ENCODE results near the gene SACM1L. TPM values are rescaled to one million over a fixed set of nuclear protein-coding genes. Genes with fewer than 3 reads are reported as not detected.
A peak's percentile ranks its signal among the peaks of the same experiment; 100 is the strongest.

Gene SACM1L
- total RNA-seq, 1 donor from 2014 or later: 39.4 TPM

- Histone ChIP-seq H3K4me3 (ENCODE audit: insufficient read depth, low read depth, low read length) (no peak overlapping the region), H3K9me3 (ENCODE audit: insufficient read depth, low read depth, low read length) (no peaks in the 10 kb centered on the region), H3K27ac (ENCODE audit: low read depth, low read length) (no peak overlapping the region), H3K9ac (ENCODE audit: low read length) (no peak overlapping the region), H3K27me3 (ENCODE audit: insufficient read depth, low read length) (no peaks in the 10 kb centered on the region), H3K4me2 (ENCODE audit: low read length) (no peak overlapping the region), H4K20me1 (ENCODE audit: insufficient read depth, low read length) (peaks cover 38% of the 10 kb centered on the region), H3K36me3 (ENCODE audit: insufficient read depth, low read length) (peaks cover 20% of the 10 kb centered on the region), H2AFZ (ENCODE audit: low read depth, low read length) (no peak overlapping the region), H3K79me2 (ENCODE audit: insufficient read depth, low read length) (peaks cover 33% of the 10 kb centered on the region), H3K4me1 (ENCODE audit: insufficient read depth, low read length) (no peaks in the 10 kb centered on the region)
- Mint-ChIP-seq H3K27me3 (ENCODE audit: low read depth, unreplicated experiment) (no peaks in the 10 kb centered on the region), H3K4me3 (ENCODE audit: unreplicated experiment) (no peak overlapping the region), H3K27ac (ENCODE audit: unreplicated experiment) (no peak overlapping the region), H3K4me1 (ENCODE audit: low read depth, unreplicated experiment) (peaks cover 6% of the 10 kb centered on the region), H3K9me3 (ENCODE audit: unreplicated experiment) (no peaks in the 10 kb centered on the region), H3K36me3 (ENCODE audit: low read depth, unreplicated experiment) (peaks cover 5% of the 10 kb centered on the region)
- TF ChIP-seq CTCF (IDR thresholded peaks at IDR 0.05; ENCODE audit: insufficient read depth, low read depth, low read length): no peak
- TF ChIP-seq EZH2 (IDR thresholded peaks at IDR 0.05; ENCODE audit: insufficient read depth, low read length): no peak
- FAIRE-seq (no peak), DNase-seq (ENCODE audit: low read depth) (no peak)
Measured at GRCh38 chr3:45705839-45706808, 16.9 kb downstream of the SACM1L start.

GRCh38 chr3:45711931-45712330 is 22.7 kb downstream of the SACM1L start:
- no peaks in the 10 kb centered on the region for H3K27me3 Mint-ChIP-seq (ENCODE audit: low read depth, unreplicated experiment)
- H3K4me3 Mint-ChIP-seq (ENCODE audit: unreplicated experiment): no peak overlapping the region
- Histone ChIP-seq H3K4me1 (ENCODE audit: insufficient read depth, low read length) (no peaks in the 10 kb centered on the region), H3K79me2 (ENCODE audit: insufficient read depth, low read length) (no peaks in the 10 kb centered on the region), H3K4me3 (ENCODE audit: insufficient read depth, low read depth, low read length) (no peak overlapping the region), H3K4me2 (ENCODE audit: low read length) (no peak overlapping the region), H3K9me3 (ENCODE audit: insufficient read depth, low read depth, low read length) (no peaks in the 10 kb centered on the region), H4K20me1 (ENCODE audit: insufficient read depth, low read length) (peaks cover 11% of the 10 kb centered on the region), H3K36me3 (ENCODE audit: insufficient read depth, low read length) (peaks cover 25% of the 10 kb centered on the region), H3K27ac (ENCODE audit: low read depth, low read length) (no peak overlapping the region), H2AFZ (ENCODE audit: low read depth, low read length) (no peak overlapping the region), H3K27me3 (ENCODE audit: insufficient read depth, low read length) (no peaks in the 10 kb centered on the region), H3K9ac (ENCODE audit: low read length) (no peak overlapping the region)
- no peaks in the 10 kb centered on the region for H3K9me3 Mint-ChIP-seq (ENCODE audit: unreplicated experiment)
- DNase-seq (ENCODE audit: low read depth) (peak; percentile 47), FAIRE-seq (no peak)
- H3K4me1 Mint-ChIP-seq (ENCODE audit: low read depth, unreplicated experiment): peaks cover 15% of the 10 kb centered on the region
- peak overlapping the region; percentile 8 for H3K27ac Mint-ChIP-seq (ENCODE audit: unreplicated experiment)
- TF ChIP-seq CTCF (IDR thresholded peaks at IDR 0.05; ENCODE audit: insufficient read depth, low read depth, low read length) (no peak), EZH2 (IDR thresholded peaks at IDR 0.05; ENCODE audit: insufficient read depth, low read length) (no peak)
- peaks cover 21% of the 10 kb centered on the region for H3K36me3 Mint-ChIP-seq (ENCODE audit: low read depth, unreplicated experiment)
